NT2/D1 (cell line): ENCODE data around the gene JPT2.

Experiments used
- DNase-seq: peaks from one replicate; pipeline ENCODE4 v3.0.0-alpha.2; 2011; ENCODE audit warnings: low read depth, low spot score
- H3K27me3 ChIP-seq: 2 replicates; pipeline ENCODE4 v1.6.0; 2011; ENCODE audit warnings: mild to moderate bottlenecking; ENCODE audit not compliant: insufficient read length, insufficient read depth
- H3K36me3 ChIP-seq: 2 replicates; pipeline ENCODE4 v1.6.1; 2011; ENCODE audit warnings: mild to moderate bottlenecking, low read length, mixed read lengths; ENCODE audit not compliant: insufficient read depth, insufficient read length
- H3K4me1 ChIP-seq: 2 replicates; pipeline ENCODE4 v1.5.1; 2011; ENCODE audit not compliant: insufficient read depth, insufficient read length
- H3K4me3 ChIP-seq: 2 replicates; pipeline ENCODE4 v1.5.1; 2011; ENCODE audit warnings: low read depth; ENCODE audit not compliant: insufficient read length
- H3K9ac ChIP-seq: 2 replicates; pipeline ENCODE4 v1.6.0; 2011; ENCODE audit warnings: low read depth; ENCODE audit not compliant: insufficient read length
- H3K9me3 ChIP-seq: 2 replicates; pipeline ENCODE4 v1.5.1; 2011; ENCODE audit warnings: mild to moderate bottlenecking, low read length; ENCODE audit not compliant: insufficient read depth
- SUZ12 ChIP-seq: IDR thresholded peaks from 2 replicates; pipeline ENCODE4 v1.6.1; 2011; ENCODE audit not compliant: insufficient read length, insufficient read depth; ENCODE audit errors: extremely low read depth
- YY1 ChIP-seq: IDR thresholded peaks from 2 replicates; pipeline ENCODE4 v1.6.1; 2011; ENCODE audit not compliant: insufficient read length, insufficient read depth
- ZNF274 ChIP-seq: IDR thresholded peaks from 2 replicates; pipeline ENCODE4 v1.6.1; 2011; ENCODE audit warnings: mild to moderate bottlenecking, low read depth, low read length

The JPT2 gene

GRCh38 chr16:1677339-1677738 is 740 bp upstream of the JPT2 start:
- Histone ChIP-seq H3K9ac (no peak overlapping the region), H3K9me3 (no peaks in the 10 kb centered on the region), H3K4me1 (peaks cover 2% of the 10 kb centered on the region), H3K27me3 (no peaks in the 10 kb centered on the region), H3K4me3 (no peak overlapping the region), H3K36me3 (peaks cover 62% of the 10 kb centered on the region)
- no peak for TF ChIP-seq ZNF274
- no peak for DNase-seq

GRCh38 chr16:1678500-1679098 is 520 bp downstream of the JPT2 start:
- Histone ChIP-seq H3K4me1 (peaks cover 2% of the 10 kb centered on the region), H3K9me3 (no peaks in the 10 kb centered on the region), H3K9ac (peak overlapping the region; percentile 98), H3K4me3 (peak overlapping the region; percentile 84), H3K27me3 (no peaks in the 10 kb centered on the region), H3K36me3 (peaks cover 56% of the 10 kb centered on the region)
- TF ChIP-seq SUZ12 (no peak), ZNF274 (no peak), YY1 (no peak)
- no peak for DNase-seq

GRCh38 chr16:1680361-1680760 is 2.3 kb downstream of the JPT2 start:
- TF ChIP-seq ZNF274 (no peak), YY1 (no peak), SUZ12 (no peak)
- DNase-seq, result no peak
- Histone ChIP-seq H3K9me3 (no peaks in the 10 kb centered on the region), H3K4me1 (peaks cover 2% of the 10 kb centered on the region), H3K36me3 (peaks cover 56% of the 10 kb centered on the region), H3K4me3 (no peak overlapping the region), H3K27me3 (no peaks in the 10 kb centered on the region), H3K9ac (no peak overlapping the region)

- Histone ChIP-seq H3K4me1 (peaks cover 2% of the 10 kb centered on the region), H3K36me3 (peaks cover 55% of the 10 kb centered on the region), H3K9ac (no peak overlapping the region), H3K9me3 (no peaks in the 10 kb centered on the region), H3K4me3 (no peak overlapping the region), H3K27me3 (no peaks in the 10 kb centered on the region)
- TF ChIP-seq ZNF274, result no peak
- no peak for TF ChIP-seq YY1
- TF ChIP-seq SUZ12, result no peak
- DNase-seq, result no peak
Measured at GRCh38 chr16:1681032-1681431, 3.0 kb downstream of the JPT2 start.

GRCh38 chr16:1687427-1688316 is 9.6 kb downstream of the JPT2 start:
- TF ChIP-seq ZNF274, result no peak
- TF ChIP-seq YY1, result no peak
- no peak for TF ChIP-seq SUZ12
- DNase-seq, result no peak
- H3K9ac ChIP-seq, result no peak overlapping the region
- no peak overlapping the region for H3K4me3 ChIP-seq
- peaks cover 2% of the 10 kb centered on the region for H3K4me1 ChIP-seq
- no peaks in the 10 kb centered on the region for H3K27me3 ChIP-seq
- H3K9me3 ChIP-seq, result no peaks in the 10 kb centered on the region; the same call in 1 of the 2 replicates
- H3K36me3 ChIP-seq, result peaks cover 91% of the 10 kb centered on the region

GRCh38 chr16:1688807-1689560 is 10.9 kb downstream of the JPT2 start:
- DNase-seq, result no peak
- Histone ChIP-seq H3K36me3 (peaks cover 95% of the 10 kb centered on the region), H3K4me1 (peaks cover 2% of the 10 kb centered on the region), H3K4me3 (no peak overlapping the region), H3K27me3 (no peaks in the 10 kb centered on the region), H3K9ac (no peak overlapping the region), H3K9me3 (no peaks in the 10 kb centered on the region; the same call in 1 of the 2 replicates)
- TF ChIP-seq ZNF274 (no peak), SUZ12 (no peak), YY1 (no peak)

- no peak for TF ChIP-seq YY1
- TF ChIP-seq ZNF274, result no peak
- no peak for TF ChIP-seq SUZ12
- no peak overlapping the region for H3K4me3 ChIP-seq
- DNase-seq, result no peak
- H3K4me1 ChIP-seq, result peaks cover 2% of the 10 kb centered on the region
- no peaks in the 10 kb centered on the region; the same call in 1 of the 2 replicates for H3K9me3 ChIP-seq
- H3K9ac ChIP-seq, result no peak overlapping the region
- peaks cover 95% of the 10 kb centered on the region for H3K36me3 ChIP-seq
- no peaks in the 10 kb centered on the region for H3K27me3 ChIP-seq
Measured at GRCh38 chr16:1689853-1690252, 11.8 kb downstream of the JPT2 start.
